Skeletal muscle satellite cell (primary cell): ENCODE results near the gene OR13A1. TPM values are rescaled to one million over a fixed set of nuclear protein-coding genes. Genes with fewer than 3 reads are reported as not detected.
"Not testable (repeated sequence)": the region's sequence is repeated elsewhere in the genome, so short reads cannot be mapped to it uniquely, and the experiment has no call there.

Experiments used
- H3K27me3 ChIP-seq: 2 replicates; pipeline ENCODE4 v1.7.0; 2013; ENCODE audit warnings: low read length; ENCODE audit not compliant: control insufficient read depth, insufficient read depth
- H3K36me3 ChIP-seq: 2 replicates; pipeline ENCODE4 v1.7.0; 2013; ENCODE audit warnings: mild to moderate bottlenecking, control low read depth, low read length; ENCODE audit not compliant: insufficient read depth
- H3K4me1 ChIP-seq: 2 replicates; pipeline ENCODE4 v1.7.0; 2013; ENCODE audit warnings: low read length; ENCODE audit not compliant: control insufficient read depth, insufficient read depth
- H3K4me2 ChIP-seq: 2 replicates; pipeline ENCODE4 v1.7.0; 2013; ENCODE audit warnings: mild to moderate bottlenecking, low read length
- H3K4me3 ChIP-seq: 2 replicates; pipeline ENCODE4 v1.7.0; 2013; ENCODE audit warnings: low read length
- H3K9ac ChIP-seq: 2 replicates; pipeline ENCODE4 v1.7.0; 2013; ENCODE audit warnings: mild to moderate bottlenecking, low read depth, low read length, moderate library complexity
- H3K9me3 ChIP-seq: replicated peaks from 2 replicates; pipeline ENCODE4 v1.7.0; 2013; ENCODE audit warnings: mild to moderate bottlenecking, control low read depth, low read length
- total RNA-seq: library from RNA; depleted of rRNA; stranded (reverse); fragments of >200 nt; gene quantifications from 2 replicates; pipeline ENCODE4 v1.2.3, GENCODE V29; 2012; rRNA removed

OR13A1 gene, protein sequence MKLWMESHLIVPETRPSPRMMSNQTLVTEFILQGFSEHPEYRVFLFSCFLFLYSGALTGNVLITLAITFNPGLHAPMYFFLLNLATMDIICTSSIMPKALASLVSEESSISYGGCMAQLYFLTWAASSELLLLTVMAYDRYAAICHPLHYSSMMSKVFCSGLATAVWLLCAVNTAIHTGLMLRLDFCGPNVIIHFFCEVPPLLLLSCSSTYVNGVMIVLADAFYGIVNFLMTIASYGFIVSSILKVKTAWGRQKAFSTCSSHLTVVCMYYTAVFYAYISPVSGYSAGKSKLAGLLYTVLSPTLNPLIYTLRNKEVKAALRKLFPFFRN
- not detected in 2 replicates for total RNA-seq

- Histone ChIP-seq H3K4me1 (no peaks in the 10 kb centered on the region), H3K9ac (no peak within 1 kb of the TSS), H3K9me3 (no peaks in the 10 kb centered on the region), H3K27me3 (no peaks in the 10 kb centered on the region), H3K4me2 (no peak within 1 kb of the TSS), H3K4me3 (no peak within 1 kb of the TSS), H3K36me3 (no peaks in the 10 kb centered on the region)
Observed at GRCh38 chr10:45315508-45315907, at the start of gene OR13A1. Gene OR13A1, minus strand, starts transcription at chr10:45315608. Its CDS starts 11,186 bp downstream, at chr10:45304422.

DNA sequence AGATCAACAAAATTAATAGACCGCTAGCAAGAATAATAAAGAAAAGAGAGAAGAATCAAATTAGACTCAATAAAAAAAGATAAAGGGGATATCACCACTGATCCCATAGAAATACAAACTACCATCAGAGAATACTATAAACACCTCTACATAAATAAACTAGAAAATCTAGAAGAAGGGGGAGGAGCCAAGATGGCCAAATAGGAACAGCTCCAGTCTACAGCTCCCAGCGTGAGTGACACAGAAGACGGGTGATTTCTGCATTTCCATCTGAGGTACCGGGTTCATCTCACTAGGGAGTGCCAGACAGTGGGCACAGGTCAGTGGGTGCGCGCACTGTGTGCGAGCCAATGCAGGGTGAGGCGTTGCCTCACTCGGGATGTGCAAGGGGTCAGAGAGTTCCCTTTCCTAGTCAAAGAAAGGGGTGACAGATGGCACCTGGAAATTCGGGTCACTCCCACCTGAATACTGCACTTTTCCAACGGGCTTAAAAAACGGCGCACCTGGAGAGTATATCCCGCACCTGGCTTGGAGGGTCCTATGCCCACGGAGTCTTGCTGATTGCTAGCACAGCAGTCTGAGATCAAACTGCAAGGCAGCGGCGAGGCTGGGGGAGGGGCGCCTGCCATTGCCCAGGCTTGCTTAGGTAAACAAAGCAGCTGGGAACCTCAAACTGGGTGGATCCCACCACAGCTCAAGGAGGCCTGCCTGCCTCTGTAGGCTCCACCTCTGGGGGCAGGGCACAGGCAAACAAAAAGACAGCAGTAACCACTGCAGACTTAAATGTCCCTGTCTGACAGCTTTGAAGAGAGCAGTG, 46.8 kb upstream of the OR13A1 start:
- not testable (repeated sequence) for H3K36me3 ChIP-seq, H3K27me3 ChIP-seq, H3K4me1 ChIP-seq, H3K9ac ChIP-seq, H3K4me3 ChIP-seq, H3K9me3 ChIP-seq, H3K4me2 ChIP-seq

GRCh38 chr10:45358961-45359360, 43.6 kb upstream of the OR13A1 start:
- not testable (repeated sequence) for H3K4me1 ChIP-seq, H3K36me3 ChIP-seq, H3K9ac ChIP-seq, H3K27me3 ChIP-seq, H3K4me3 ChIP-seq, H3K9me3 ChIP-seq, H3K4me2 ChIP-seq

GRCh38 chr10:45355494-45355893, 40.1 kb upstream of the OR13A1 start:
- Histone ChIP-seq H3K4me2 (no peak overlapping the region), H3K4me3 (no peak overlapping the region), H3K9me3 (no peaks in the 10 kb centered on the region), H3K27me3 (peaks cover 6% of the 10 kb centered on the region), H3K36me3 (no peaks in the 10 kb centered on the region), H3K9ac (no peak overlapping the region), H3K4me1 (no peaks in the 10 kb centered on the region)

GRCh38 chr10:45354261-45354660, 38.9 kb upstream of the OR13A1 start:
- no peak overlapping the region for H3K4me3 ChIP-seq
- no peaks in the 10 kb centered on the region for H3K4me1 ChIP-seq
- peaks cover 6% of the 10 kb centered on the region for H3K27me3 ChIP-seq
- no peaks in the 10 kb centered on the region for H3K9me3 ChIP-seq
- no peaks in the 10 kb centered on the region for H3K36me3 ChIP-seq
- H3K4me2 ChIP-seq, result no peak overlapping the region
- no peak overlapping the region for H3K9ac ChIP-seq

GRCh38 chr10:45353186-45353585, 37.8 kb upstream of the OR13A1 start:
- no peak overlapping the region for H3K4me2 ChIP-seq
- no peaks in the 10 kb centered on the region for H3K4me1 ChIP-seq
- peaks cover 6% of the 10 kb centered on the region for H3K27me3 ChIP-seq
- no peaks in the 10 kb centered on the region for H3K9me3 ChIP-seq
- no peak overlapping the region for H3K9ac ChIP-seq
- no peak overlapping the region for H3K4me3 ChIP-seq
- H3K36me3 ChIP-seq, result no peaks in the 10 kb centered on the region

GRCh38 chr10:45348196-45348765, 32.9 kb upstream of the OR13A1 start:
- not testable (repeated sequence) for H3K9me3 ChIP-seq, H3K9ac ChIP-seq, H3K4me2 ChIP-seq, H3K27me3 ChIP-seq, H3K36me3 ChIP-seq, H3K4me3 ChIP-seq, H3K4me1 ChIP-seq

DNA sequence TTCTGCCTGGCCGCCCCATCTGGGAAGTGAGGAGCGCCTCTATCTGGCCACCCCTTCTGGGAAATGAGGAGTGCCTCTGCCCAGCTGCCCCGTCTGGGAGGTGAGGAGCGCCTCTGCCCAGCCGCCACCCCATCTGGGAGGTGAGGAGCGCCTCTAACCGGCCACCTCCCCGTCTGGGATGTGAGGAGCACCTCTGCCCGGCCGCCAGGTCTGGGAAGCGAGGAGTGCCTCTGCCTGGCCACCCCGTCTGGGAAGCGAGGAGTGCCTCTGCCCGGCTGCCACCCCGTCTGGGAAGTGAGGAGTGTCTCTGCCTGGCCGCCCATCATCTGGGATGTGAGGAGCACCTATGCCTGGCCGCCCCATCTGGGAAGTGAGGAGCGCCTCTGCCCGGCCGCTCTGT, 32.1 kb upstream of the OR13A1 start:
- H3K9ac ChIP-seq, H3K27me3 ChIP-seq, H3K4me1 ChIP-seq, H3K4me3 ChIP-seq, H3K36me3 ChIP-seq, H3K9me3 ChIP-seq, H3K4me2 ChIP-seq: not testable (repeated sequence)

- not testable (repeated sequence) for H3K9ac ChIP-seq, H3K9me3 ChIP-seq, H3K36me3 ChIP-seq, H3K4me3 ChIP-seq, H3K27me3 ChIP-seq, H3K4me2 ChIP-seq, H3K4me1 ChIP-seq
Observed at GRCh38 chr10:45346652-45347335, 31.4 kb upstream of the OR13A1 start.

DNA sequence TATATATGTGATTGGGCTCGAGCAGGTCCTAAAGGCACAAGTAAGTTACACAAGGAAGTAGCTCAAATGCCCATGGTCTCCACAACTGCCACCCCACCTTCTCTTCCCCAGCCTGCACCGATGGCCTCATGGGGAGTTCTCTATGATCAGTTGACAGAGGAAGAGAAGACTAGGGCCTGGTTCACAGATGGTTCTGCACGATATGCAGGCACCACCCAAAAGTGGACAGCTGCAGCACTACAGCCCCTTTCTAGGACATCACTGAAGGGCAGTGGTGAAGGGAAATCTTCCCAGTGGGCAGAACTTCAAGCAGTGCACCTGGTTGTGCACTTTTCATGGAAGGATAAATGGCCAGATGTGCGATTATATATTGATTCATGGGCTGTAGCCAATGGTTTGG, 25.0 kb upstream of the OR13A1 start:
- not testable (repeated sequence) for H3K4me2 ChIP-seq, H3K4me1 ChIP-seq, H3K27me3 ChIP-seq, H3K9me3 ChIP-seq, H3K36me3 ChIP-seq, H3K9ac ChIP-seq, H3K4me3 ChIP-seq

GRCh38 chr10:45339894-45340293, 24.5 kb upstream of the OR13A1 start:
- Histone ChIP-seq H3K4me2 (no peak overlapping the region), H3K9me3 (no peaks in the 10 kb centered on the region), H3K9ac (no peak overlapping the region), H3K4me3 (no peak overlapping the region), H3K36me3 (no peaks in the 10 kb centered on the region), H3K27me3 (no peaks in the 10 kb centered on the region), H3K4me1 (no peaks in the 10 kb centered on the region)
